ENCODE data around the gene SSBP3.

GRCh38 chr1:54408147-54409066, 2.2 kb upstream of the SSBP3 start:
- TF ChIP-seq FOXM1 (IDR thresholded peaks at IDR 0.05; ENCODE audit: borderline replicate concordance), result no peak
- TF ChIP-seq ELF4 (IDR thresholded peaks at IDR 0.05), result no peak
- no peak for TF ChIP-seq SP1 (IDR thresholded peaks at IDR 0.05)
- no peak for TF ChIP-seq BHLHE40 (IDR thresholded peaks at IDR 0.05; ENCODE audit: borderline replicate concordance)
- no peak for TF ChIP-seq SUZ12 (IDR thresholded peaks at IDR 0.05)
- TF ChIP-seq FOXA1 (IDR thresholded peaks at IDR 0.05), result no peak
- no peak for TF ChIP-seq FOXK2 (IDR thresholded peaks at IDR 0.05)
- no peak for TF ChIP-seq TARDBP (IDR thresholded peaks at IDR 0.05)
- no peak for TF ChIP-seq HDGF (IDR thresholded peaks at IDR 0.05; ENCODE audit: borderline replicate concordance)
- TF ChIP-seq ARNT (IDR thresholded peaks at IDR 0.05), result no peak
- no peak for TF ChIP-seq PKNOX1 (IDR thresholded peaks at IDR 0.05)
- no peak for TF ChIP-seq LEF1 (IDR thresholded peaks at IDR 0.05; ENCODE audit: borderline replicate concordance)
- TF ChIP-seq L3MBTL2 (conservative IDR thresholded peaks at IDR 0.05), result no peak
- no peak for TF ChIP-seq CTBP1 (IDR thresholded peaks at IDR 0.05; ENCODE audit: borderline replicate concordance)

All from HEK293T (cell line).